Gastroesophageal sphincter (tissue), 4 donors: ENCODE results near the gene CBX1. TPM values are rescaled to one million over a fixed set of nuclear protein-coding genes. Genes with fewer than 3 reads are reported as not detected.

Source experiments
- ATAC-seq: fragments of 150-250 bp; one replicate; pipeline ENCODE4 v1.9.1; 2016; ENCODE audit warnings: mild to moderate bottlenecking, moderate library complexity
- H3K27ac ChIP-seq, 4 donors: fragments of 200-600 bp; sonication (generic) in 3 of 4; 1 replicate in 3 of 4; 2 replicates in 1 of 4; pipeline ENCODE4 v1.5.1; 2016 to 2019
- H3K27me3 ChIP-seq: fragments of 200-600 bp; sonication (generic); one replicate; pipeline ENCODE4 v1.5.1; 2019
- H3K36me3 ChIP-seq, 2 donors: fragments of 200-600 bp; sonication (generic); one replicate each; pipeline ENCODE4 v1.5.1; 2019; ENCODE audit warnings: control low read depth in 1 of 2
- H3K4me1 ChIP-seq, 3 donors: fragments of 200-600 bp; sonication (generic); 1 replicate in 2 of 3; 2 replicates in 1 of 3; pipeline ENCODE4 v1.5.1; 2016 to 2019; ENCODE audit warnings: control low read depth in 2 of 3
- H3K4me3 ChIP-seq, 2 donors: fragments of 200-600 bp; sonication (generic); one replicate each; pipeline ENCODE4 v1.5.1; 2019; ENCODE audit warnings: mild to moderate bottlenecking in 1 of 2, moderate library complexity in 1 of 2
- H3K9me3 ChIP-seq, 3 donors: fragments of 200-600 bp; sonication (generic); one replicate each; pipeline ENCODE4 v1.5.1; 2017 to 2019; ENCODE audit warnings: control low read depth in 2 of 3
- CTCF ChIP-seq, 4 experiments: fragments of 200-600 bp in 2 of 4; fragments of 450-650 bp in 2 of 4; sonication (generic) in 1 of 4; IDR thresholded peaks; one replicate each; pipeline ENCODE4 v1.5.1; 2017 to 2019; ENCODE audit warnings: antibody characterized with exemption in 4 of 4, mild to moderate bottlenecking in 2 of 4, moderate library complexity in 2 of 4
- EP300 ChIP-seq: sonication (generic); formaldehyde crosslinking; IDR thresholded peaks from one replicate; pipeline ENCODE4 v1.6.1; 2017; ENCODE audit warnings: antibody characterized with exemption, mild to moderate bottlenecking
- POLR2A ChIP-seq, 2 donors: fragments of 450-650 bp; IDR thresholded peaks; one replicate each; pipeline ENCODE4 v1.6.1; 2017; ENCODE audit warnings: antibody characterized with exemption in 2 of 2, mild to moderate bottlenecking in 2 of 2, moderate library complexity in 1 of 2
- POLR2AphosphoS5 ChIP-seq: sonication (generic); formaldehyde crosslinking; IDR thresholded peaks from one replicate; pipeline ENCODE4 v1.6.1; 2017; ENCODE audit warnings: antibody characterized with exemption
- WGBS, 2 donors: methylation state at CpG; one replicate each; pipeline ENCODE4 v1.1.5; 2018; ENCODE audit warnings: low coverage in 1 of 2; 5-methylcytosine and 5-hydroxymethylcytosine counted together
- total RNA-seq, 4 donors: library from RNA; depleted of rRNA; stranded (reverse); fragments of >200 nt; gene quantifications; one replicate each; pipeline ENCODE4 v1.1.0, GENCODE V29; 2016

CBX1 gene
- total RNA-seq, 4 donors from 2014 or later = 46.0 to 59.3 (median 55.0) TPM

GRCh38 chr17:48059125-48059668 is 42.1 kb downstream of the CBX1 start:
- TF ChIP-seq EP300 (no peak), CTCF (IDR thresholded peaks at IDR 0.05) (no peak), POLR2A (IDR thresholded peaks at IDR 0.05) (no peak)
- Histone ChIP-seq H3K27ac (peak overlapping the region in 3 of 4 donors; percentile 13 to 50 (median 48)), H3K27me3 (no peaks in the 10 kb centered on the region), H3K9me3 (no peaks in the 10 kb centered on the region), H3K4me3 (no peak overlapping the region), H3K36me3 (peaks cover 0 to 96% of the 10 kb centered on the region in 2 donors), H3K4me1 (peaks cover 0 to 59% (median 19%) of the 10 kb centered on the region in 3 donors)
- 85 to 86% methylated on average over 11 to 23 of the region's 32 CpGs for WGBS, 2 donors
- ATAC-seq = no peak

- Histone ChIP-seq H3K27me3 (no peaks in the 10 kb centered on the region), H3K4me1 (peaks cover 0 to 59% (median 25%) of the 10 kb centered on the region in 3 donors), H3K9me3 (no peaks in the 10 kb centered on the region), H3K27ac (peak overlapping the region in 1 of 4 donors; percentile 2), H3K36me3 (peaks cover 0 to 89% of the 10 kb centered on the region in 2 donors), H3K4me3 (no peak overlapping the region)
- ATAC-seq = no peak
- WGBS, 2 donors = 40 to 61% methylated on average over 1 to 6 of the region's 11 CpGs
- TF ChIP-seq POLR2A (IDR thresholded peaks at IDR 0.05) (no peak), POLR2AphosphoS5 (no peak), CTCF (IDR thresholded peaks at IDR 0.05) (no peak), EP300 (no peak)
Measured at GRCh38 chr17:48058393-48059124, 42.7 kb downstream of the CBX1 start.

- no peaks in the 10 kb centered on the region for H3K9me3 ChIP-seq
- 47 to 63% methylated on average over 4 of the region's 4 CpGs for WGBS, 2 donors
- no peaks in the 10 kb centered on the region for H3K27me3 ChIP-seq
- peaks cover 5 to 67% (median 35%) of the 10 kb centered on the region in 3 donors for H3K4me1 ChIP-seq
- no peak overlapping the region for H3K4me3 ChIP-seq
- no peak for ATAC-seq
- peaks cover 0 to 80% of the 10 kb centered on the region in 2 donors for H3K36me3 ChIP-seq
- no peak overlapping the region for H3K27ac ChIP-seq
- TF ChIP-seq CTCF (IDR thresholded peaks at IDR 0.05) (no peak), POLR2AphosphoS5 (no peak), EP300 (no peak), POLR2A (IDR thresholded peaks at IDR 0.05) (no peak)
Measured at GRCh38 chr17:48057626-48058025, 43.7 kb downstream of the CBX1 start.

GRCh38 chr17:48056879-48057278 is 44.4 kb downstream of the CBX1 start:
- no peaks in the 10 kb centered on the region for H3K27me3 ChIP-seq
- H3K36me3 ChIP-seq = peaks cover 0 to 72% of the 10 kb centered on the region in 2 donors
- TF ChIP-seq POLR2A (IDR thresholded peaks at IDR 0.05) (no peak), EP300 (no peak), CTCF (IDR thresholded peaks at IDR 0.05) (no peak), POLR2AphosphoS5 (no peak)
- H3K4me1 ChIP-seq = peaks cover 10 to 74% (median 42%) of the 10 kb centered on the region in 3 donors
- H3K4me3 ChIP-seq = no peak overlapping the region
- no peak for ATAC-seq
- no peak overlapping the region for H3K27ac ChIP-seq
- H3K9me3 ChIP-seq = no peaks in the 10 kb centered on the region
- no CpG with 5 or more reads among the region's 2 CpGs for whole genome bisulfite sequencing, 2 donors
